Activated naive CD4-positive, alpha-beta T cell treated with anti-CD3 and anti-CD28 coated beads, Interleukin-2, amount 50 U/mL, for 72 hours (primary cell): ENCODE data around the gene GABRG3. TPM values are rescaled to one million over a fixed set of nuclear protein-coding genes. Genes with fewer than 3 reads are reported as not detected.

Source experiments
- ATAC-seq, 2 donors: fragments of 150-1000 bp; cut with Tn5 transposase; 2 replicates each; pipeline ENCODE4 v1.10.0; 2021; ENCODE audit warnings: mild to moderate bottlenecking in 2 of 2, moderate library complexity in 2 of 2
- DNase-seq, 2 donors: peaks; one replicate each; pipeline ENCODE4 v3.0.0; 2021 to 2022; ENCODE audit warnings: low spot score in 2 of 2
- H3K27ac Mint-ChIP-seq, 2 donors: one replicate each; pipeline ENCODE4 v1.8.0; 2022; ENCODE audit warnings: mild to moderate bottlenecking in 2 of 2, mixed read lengths in 2 of 2
- H3K36me3 Mint-ChIP-seq, 2 donors: one replicate each; pipeline ENCODE4 v1.8.0; 2022; ENCODE audit warnings: mixed read lengths in 2 of 2
- H3K9me3 Mint-ChIP-seq, 2 donors: one replicate each; pipeline ENCODE4 v1.8.0; 2022; ENCODE audit warnings: mixed read lengths in 2 of 2
- total RNA-seq, 2 donors: library from RNA; stranded (reverse); gene quantifications; one replicate each; pipeline ENCODE4 v1.2.3, GENCODE V29; 2022

The GABRG3 gene
- total RNA-seq, 2 donors from 2014 or later = not detected

GRCh38 chr15:27097506-27097905 lies 126.5 kb downstream of the GABRG3 start:
- DNase-seq (no peak), ATAC-seq (no peak)
- Mint-ChIP-seq H3K27ac (no peak overlapping the region), H3K9me3 (peaks cover 9 to 20% of the 10 kb centered on the region in 2 donors), H3K36me3 (peaks cover 0 to 8% of the 10 kb centered on the region in 2 donors)

GRCh38 chr15:27101982-27102381 lies 131.0 kb downstream of the GABRG3 start:
- Mint-ChIP-seq H3K36me3 (no peaks in the 10 kb centered on the region), H3K9me3 (peaks cover 3 to 15% of the 10 kb centered on the region in 2 donors), H3K27ac (no peak overlapping the region)
- peak in 1 of 2 donors; percentile 70 for ATAC-seq
- no peak for DNase-seq

- no peaks in the 10 kb centered on the region for H3K36me3 Mint-ChIP-seq
- DNase-seq (no peak), ATAC-seq (no peak)
- peaks cover 0 to 6% of the 10 kb centered on the region in 2 donors for H3K9me3 Mint-ChIP-seq
- no peak overlapping the region for H3K27ac Mint-ChIP-seq
Observed at GRCh38 chr15:27111323-27111722, 140.3 kb downstream of the GABRG3 start.

GRCh38 chr15:27114473-27114872 lies 143.5 kb downstream of the GABRG3 start:
- DNase-seq = no peak
- peaks cover 10 to 13% of the 10 kb centered on the region in 2 donors for H3K9me3 Mint-ChIP-seq
- no peak overlapping the region for H3K27ac Mint-ChIP-seq
- no peak for ATAC-seq
- H3K36me3 Mint-ChIP-seq = no peaks in the 10 kb centered on the region

GRCh38 chr15:27119695-27120266 lies 148.8 kb downstream of the GABRG3 start:
- Mint-ChIP-seq H3K27ac (no peak overlapping the region), H3K9me3 (peaks cover 10 to 25% of the 10 kb centered on the region in 2 donors), H3K36me3 (peaks cover 0 to 5% of the 10 kb centered on the region in 2 donors)
- ATAC-seq (no peak), DNase-seq (no peak)

- Mint-ChIP-seq H3K9me3 (peaks cover 10 to 35% of the 10 kb centered on the region in 2 donors), H3K36me3 (peaks cover 0 to 9% of the 10 kb centered on the region in 2 donors), H3K27ac (no peak overlapping the region)
- DNase-seq (no peak), ATAC-seq (no peak)
Observed at GRCh38 chr15:27121672-27122071, 150.7 kb downstream of the GABRG3 start.

GRCh38 chr15:27123291-27123690 lies 152.3 kb downstream of the GABRG3 start:
- no peak for ATAC-seq
- H3K27ac Mint-ChIP-seq = no peak overlapping the region
- H3K9me3 Mint-ChIP-seq = peaks cover 11 to 34% of the 10 kb centered on the region in 2 donors
- peaks cover 0 to 9% of the 10 kb centered on the region in 2 donors for H3K36me3 Mint-ChIP-seq
- DNase-seq = no peak

- DNase-seq (no peak), ATAC-seq (no peak)
- Mint-ChIP-seq H3K9me3 (peaks cover 10 to 33% of the 10 kb centered on the region in 2 donors), H3K36me3 (peaks cover 0 to 9% of the 10 kb centered on the region in 2 donors), H3K27ac (no peak overlapping the region)
Observed at GRCh38 chr15:27123808-27124207, 152.8 kb downstream of the GABRG3 start.

- no peak overlapping the region for H3K27ac Mint-ChIP-seq
- no peak for ATAC-seq
- peaks cover 5 to 30% of the 10 kb centered on the region in 2 donors for H3K9me3 Mint-ChIP-seq
- no peak for DNase-seq
- H3K36me3 Mint-ChIP-seq = peaks cover 0 to 9% of the 10 kb centered on the region in 2 donors
Observed at GRCh38 chr15:27124287-27124871, 153.4 kb downstream of the GABRG3 start.

- Mint-ChIP-seq H3K36me3 (peaks cover 0 to 9% of the 10 kb centered on the region in 2 donors), H3K27ac (no peak overlapping the region), H3K9me3 (peaks cover 5 to 30% of the 10 kb centered on the region in 2 donors)
- ATAC-seq = no peak
- no peak for DNase-seq
Observed at GRCh38 chr15:27125185-27125584, 154.2 kb downstream of the GABRG3 start.

GRCh38 chr15:27126449-27126848 lies 155.5 kb downstream of the GABRG3 start:
- peaks cover 0 to 9% of the 10 kb centered on the region in 2 donors for H3K36me3 Mint-ChIP-seq
- DNase-seq (no peak), ATAC-seq (no peak)
- H3K9me3 Mint-ChIP-seq = peaks cover 9 to 36% of the 10 kb centered on the region in 2 donors
- no peak overlapping the region for H3K27ac Mint-ChIP-seq

- peaks cover 9 to 38% of the 10 kb centered on the region in 2 donors for H3K9me3 Mint-ChIP-seq
- ATAC-seq (no peak), DNase-seq (no peak)
- H3K36me3 Mint-ChIP-seq = peaks cover 0 to 9% of the 10 kb centered on the region in 2 donors
- no peak overlapping the region for H3K27ac Mint-ChIP-seq
Observed at GRCh38 chr15:27127815-27128570, 157.0 kb downstream of the GABRG3 start.

GRCh38 chr15:27133249-27133648 lies 162.3 kb downstream of the GABRG3 start:
- DNase-seq = no peak
- Mint-ChIP-seq H3K9me3 (peaks cover 11 to 26% of the 10 kb centered on the region in 2 donors), H3K27ac (no peak overlapping the region), H3K36me3 (peaks cover 0 to 9% of the 10 kb centered on the region in 2 donors)
- no peak for ATAC-seq

GRCh38 chr15:27134481-27134880 lies 163.5 kb downstream of the GABRG3 start:
- H3K36me3 Mint-ChIP-seq = peaks cover 0 to 18% of the 10 kb centered on the region in 2 donors
- peaks cover 19 to 32% of the 10 kb centered on the region in 2 donors for H3K9me3 Mint-ChIP-seq
- H3K27ac Mint-ChIP-seq = no peak overlapping the region
- no peak for ATAC-seq
- no peak for DNase-seq

GRCh38 chr15:27135151-27135550 lies 164.2 kb downstream of the GABRG3 start:
- ATAC-seq = no peak
- peaks cover 0 to 18% of the 10 kb centered on the region in 2 donors for H3K36me3 Mint-ChIP-seq
- no peak for DNase-seq
- peaks cover 19 to 32% of the 10 kb centered on the region in 2 donors for H3K9me3 Mint-ChIP-seq
- H3K27ac Mint-ChIP-seq = no peak overlapping the region

- ATAC-seq (no peak), DNase-seq (no peak)
- Mint-ChIP-seq H3K27ac (no peak overlapping the region), H3K9me3 (peaks cover 14 to 23% of the 10 kb centered on the region in 2 donors), H3K36me3 (peaks cover 0 to 18% of the 10 kb centered on the region in 2 donors)
Observed at GRCh38 chr15:27137127-27137526, 166.1 kb downstream of the GABRG3 start.

- H3K27ac Mint-ChIP-seq = no peak overlapping the region
- ATAC-seq (no peak), DNase-seq (no peak)
- no peaks in the 10 kb centered on the region for H3K36me3 Mint-ChIP-seq
- peaks cover 13 to 32% of the 10 kb centered on the region in 2 donors for H3K9me3 Mint-ChIP-seq
Observed at GRCh38 chr15:27165590-27165989, 194.6 kb downstream of the GABRG3 start.
